Omental fat pad (tissue), 4 donors: ENCODE data around the gene TSSC4. TPM values are rescaled to one million over a fixed set of nuclear protein-coding genes. Genes with fewer than 3 reads are reported as not detected.
A peak's percentile ranks its signal among the peaks of the same experiment; 100 is the strongest.

Experiments used
- ATAC-seq: fragments of 150-250 bp; one replicate; pipeline ENCODE4 v1.9.1; 2016; ENCODE audit warnings: mild to moderate bottlenecking, moderate library complexity; ENCODE audit not compliant: low FRiP score
- DNase-seq: peaks from one replicate; pipeline ENCODE4 v3.0.0-alpha.2; 2019; ENCODE audit warnings: low spot score
- total RNA-seq, 4 donors: library from RNA; depleted of rRNA; stranded (reverse); fragments of >200 nt; gene quantifications; one replicate each; pipeline ENCODE4 v1.1.0, GENCODE V29; 2016
- TF ChIP-seq, protein P1 (sequence below), 3 donors: fragments of 450-650 bp; IDR thresholded peaks; one replicate each; pipeline ENCODE4 v1.5.1; 2016 to 2017; ENCODE audit warnings: antibody characterized with exemption in 3 of 3, mild to moderate bottlenecking in 3 of 3, moderate library complexity in 2 of 3

Gene TSSC4
- total RNA-seq, 4 donors from 2014 or later, result 29.9 to 59.7 (median 33.5) TPM

GRCh38 chr11:2382129-2382517 is 18.4 kb upstream of the TSSC4 start:
- TF ChIP-seq, protein P1, sequence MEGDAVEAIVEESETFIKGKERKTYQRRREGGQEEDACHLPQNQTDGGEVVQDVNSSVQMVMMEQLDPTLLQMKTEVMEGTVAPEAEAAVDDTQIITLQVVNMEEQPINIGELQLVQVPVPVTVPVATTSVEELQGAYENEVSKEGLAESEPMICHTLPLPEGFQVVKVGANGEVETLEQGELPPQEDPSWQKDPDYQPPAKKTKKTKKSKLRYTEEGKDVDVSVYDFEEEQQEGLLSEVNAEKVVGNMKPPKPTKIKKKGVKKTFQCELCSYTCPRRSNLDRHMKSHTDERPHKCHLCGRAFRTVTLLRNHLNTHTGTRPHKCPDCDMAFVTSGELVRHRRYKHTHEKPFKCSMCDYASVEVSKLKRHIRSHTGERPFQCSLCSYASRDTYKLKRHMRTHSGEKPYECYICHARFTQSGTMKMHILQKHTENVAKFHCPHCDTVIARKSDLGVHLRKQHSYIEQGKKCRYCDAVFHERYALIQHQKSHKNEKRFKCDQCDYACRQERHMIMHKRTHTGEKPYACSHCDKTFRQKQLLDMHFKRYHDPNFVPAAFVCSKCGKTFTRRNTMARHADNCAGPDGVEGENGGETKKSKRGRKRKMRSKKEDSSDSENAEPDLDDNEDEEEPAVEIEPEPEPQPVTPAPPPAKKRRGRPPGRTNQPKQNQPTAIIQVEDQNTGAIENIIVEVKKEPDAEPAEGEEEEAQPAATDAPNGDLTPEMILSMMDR (IDR thresholded peaks at IDR 0.05), result no peak
- DNase-seq (no peak), ATAC-seq (no peak)

- DNase-seq (no peak), ATAC-seq (no peak)
- TF ChIP-seq, protein P1 (IDR thresholded peaks at IDR 0.05), result no peak
Measured at GRCh38 chr11:2382936-2383851, 17.4 kb upstream of the TSSC4 start.

GRCh38 chr11:2383852-2384804 is 16.4 kb upstream of the TSSC4 start:
- DNase-seq, result no peak
- TF ChIP-seq, protein P1 (IDR thresholded peaks at IDR 0.05), result no peak
- ATAC-seq, result peak; percentile 17

DNA sequence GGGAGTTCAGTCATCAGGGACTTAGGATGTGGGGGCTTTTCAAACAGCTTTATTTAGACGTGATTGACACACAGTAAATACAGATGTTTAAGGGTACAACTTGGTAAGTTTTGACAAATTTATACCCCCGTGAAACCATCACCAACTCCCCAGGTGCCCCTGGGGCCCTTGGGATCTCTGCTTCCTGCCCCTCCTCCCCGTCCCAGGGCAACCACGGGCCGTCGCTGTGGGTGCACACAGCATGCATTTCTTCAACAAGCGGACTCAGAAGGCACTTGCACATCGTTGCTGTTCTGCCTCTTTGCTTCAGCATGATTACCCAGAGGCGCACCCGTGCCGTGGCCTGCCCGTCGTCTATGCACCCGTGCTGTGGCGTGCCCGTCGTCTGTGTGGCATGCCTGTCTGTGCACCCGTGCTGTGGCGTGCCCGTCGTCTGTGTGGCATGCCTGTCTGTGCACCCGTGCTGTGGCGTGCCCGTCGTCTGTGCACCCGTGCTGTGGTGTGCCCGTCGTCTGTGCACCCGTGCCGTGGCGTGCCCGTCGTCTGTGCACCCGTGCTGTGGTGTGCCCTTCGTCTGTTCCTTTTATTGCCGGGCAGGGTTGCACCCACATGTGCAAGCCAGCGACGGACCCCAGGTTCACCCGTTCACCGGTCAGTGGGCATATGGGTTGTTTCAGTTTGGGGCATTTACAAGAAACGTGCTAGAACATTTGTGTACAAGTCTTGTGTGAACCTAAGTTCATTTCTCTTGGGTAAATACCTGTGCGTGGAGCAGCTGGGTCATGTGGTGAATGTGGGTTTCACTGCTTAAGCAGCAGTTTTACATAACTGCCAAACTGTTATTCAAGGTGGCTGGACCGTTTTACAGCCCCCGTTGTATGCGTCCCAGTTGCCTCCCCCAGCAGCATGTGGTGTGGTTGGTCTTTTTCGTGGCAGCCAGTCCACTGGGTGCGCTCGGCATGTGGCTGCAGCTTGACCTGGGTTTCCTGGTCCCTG is 15.1 kb upstream of the TSSC4 start:
- TF ChIP-seq, protein P1 (IDR thresholded peaks at IDR 0.05), result no peak
- no peak for ATAC-seq
- DNase-seq, result no peak

- TF ChIP-seq, protein P1 (IDR thresholded peaks at IDR 0.05), result no peak
- no peak for ATAC-seq
- no peak for DNase-seq
Measured at GRCh38 chr11:2386591-2386990, 14.0 kb upstream of the TSSC4 start.
